Uterus (tissue), 2 donors: ENCODE measurements around the gene SHPK.

ENCODE experiments used
- POLR2A ChIP-seq, 2 donors: fragments of 450-650 bp; IDR thresholded peaks; one replicate each; pipeline ENCODE4 v1.6.1; 2016; ENCODE audit warnings: antibody characterized with exemption in 2 of 2, mild to moderate bottlenecking in 1 of 2, moderate library complexity in 1 of 2
- TF ChIP-seq, protein P1 (sequence below), 4 experiments: fragments of 200-600 bp in 2 of 4; fragments of 450-650 bp in 2 of 4; sonication (generic) in 2 of 4; IDR thresholded peaks; one replicate each; pipeline ENCODE4 v1.5.1; 2016 to 2019; ENCODE audit warnings: antibody characterized with exemption in 4 of 4, mild to moderate bottlenecking in 2 of 4, moderate library complexity in 1 of 4

DNA sequence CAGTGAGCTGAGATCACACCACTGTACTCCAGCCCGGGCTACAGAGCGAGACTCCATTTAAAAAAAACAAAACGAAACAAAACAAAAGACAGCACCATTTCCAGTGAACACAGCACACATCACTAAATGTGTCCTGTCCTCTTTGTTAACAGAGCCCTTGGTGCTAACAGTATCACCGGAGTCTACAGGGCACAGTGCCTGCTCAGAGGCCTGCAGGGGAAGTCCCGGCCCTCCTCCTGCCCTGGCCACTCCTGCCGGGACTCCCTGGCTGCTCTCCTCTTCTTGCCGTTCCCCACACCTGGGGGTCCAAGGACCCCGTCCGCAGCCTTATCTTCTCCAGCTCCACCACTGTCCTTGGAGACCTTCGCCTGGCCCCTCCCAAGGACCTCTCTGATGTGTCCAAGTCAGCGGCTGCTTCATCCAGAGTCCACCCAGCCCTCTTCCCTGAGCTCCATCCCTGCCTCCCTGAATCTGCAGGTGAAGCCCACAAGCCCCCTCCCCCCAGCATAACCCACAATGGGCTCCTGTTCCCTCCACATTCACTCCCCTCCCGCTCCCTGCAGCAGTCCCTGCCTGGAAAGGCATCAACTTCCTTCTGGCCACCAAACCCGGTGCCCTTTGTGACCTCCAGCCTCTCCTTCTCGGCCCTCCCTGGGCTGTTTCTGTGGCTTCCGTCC lies 35.4 kb downstream of the SHPK start:
- TF ChIP-seq, protein P1, sequence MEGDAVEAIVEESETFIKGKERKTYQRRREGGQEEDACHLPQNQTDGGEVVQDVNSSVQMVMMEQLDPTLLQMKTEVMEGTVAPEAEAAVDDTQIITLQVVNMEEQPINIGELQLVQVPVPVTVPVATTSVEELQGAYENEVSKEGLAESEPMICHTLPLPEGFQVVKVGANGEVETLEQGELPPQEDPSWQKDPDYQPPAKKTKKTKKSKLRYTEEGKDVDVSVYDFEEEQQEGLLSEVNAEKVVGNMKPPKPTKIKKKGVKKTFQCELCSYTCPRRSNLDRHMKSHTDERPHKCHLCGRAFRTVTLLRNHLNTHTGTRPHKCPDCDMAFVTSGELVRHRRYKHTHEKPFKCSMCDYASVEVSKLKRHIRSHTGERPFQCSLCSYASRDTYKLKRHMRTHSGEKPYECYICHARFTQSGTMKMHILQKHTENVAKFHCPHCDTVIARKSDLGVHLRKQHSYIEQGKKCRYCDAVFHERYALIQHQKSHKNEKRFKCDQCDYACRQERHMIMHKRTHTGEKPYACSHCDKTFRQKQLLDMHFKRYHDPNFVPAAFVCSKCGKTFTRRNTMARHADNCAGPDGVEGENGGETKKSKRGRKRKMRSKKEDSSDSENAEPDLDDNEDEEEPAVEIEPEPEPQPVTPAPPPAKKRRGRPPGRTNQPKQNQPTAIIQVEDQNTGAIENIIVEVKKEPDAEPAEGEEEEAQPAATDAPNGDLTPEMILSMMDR (IDR thresholded peaks at IDR 0.05): no peak
- TF ChIP-seq POLR2A (IDR thresholded peaks at IDR 0.05): no peak
